NCI-H2171 treated with DMSO at 0.1 percent for 48 hours (cell line): ENCODE data around the gene PPM1B.
A peak's percentile ranks its signal among the peaks of the same experiment; 100 is the strongest.
"Not testable (repeated sequence)": the region's sequence is repeated elsewhere in the genome, so short reads cannot be mapped to it uniquely, and the experiment has no call there.

Source experiments
- DNase-seq: peaks from one replicate; lab custom pipeline; 2025; lab: John Stamatoyannopoulos, UW

The PPM1B gene

DNA sequence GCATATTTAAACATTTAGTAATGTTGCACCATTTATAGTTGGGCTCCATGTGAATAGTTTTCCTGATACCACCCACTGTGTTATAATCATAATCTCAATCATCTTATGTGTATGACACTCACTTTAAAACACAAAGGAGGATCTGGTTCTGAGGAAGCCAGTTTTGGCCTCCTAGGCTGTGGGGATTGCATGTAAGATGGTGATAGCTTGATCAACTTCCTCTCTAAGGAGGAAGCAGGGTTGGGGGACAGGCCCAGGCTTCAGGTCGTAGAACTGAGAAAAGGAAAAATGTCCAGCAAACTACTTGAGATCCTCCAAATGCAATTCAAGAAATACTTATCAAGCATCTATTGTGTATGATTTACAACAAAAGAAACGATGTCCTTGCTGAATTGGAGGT is 4.9 kb upstream of the PPM1B start:
- no peak for DNase-seq

DNA sequence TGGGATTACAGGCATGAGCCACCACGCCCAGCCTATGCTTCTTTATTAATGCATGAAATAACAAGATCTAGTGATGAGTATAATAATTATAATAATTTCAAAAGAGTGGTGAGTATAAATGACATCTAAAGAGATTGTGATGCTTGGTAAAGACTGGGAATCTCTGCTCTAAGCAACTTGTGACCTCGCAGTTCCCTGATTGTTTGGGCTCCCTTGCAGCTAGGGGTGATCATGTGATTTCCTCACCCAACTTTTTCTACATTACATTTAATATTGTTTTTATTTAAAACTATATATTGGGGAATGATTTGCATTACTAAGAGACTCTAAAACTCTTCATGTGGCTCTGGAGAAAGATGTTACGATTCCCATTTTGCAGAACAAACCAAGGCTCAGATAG is 4.1 kb upstream of the PPM1B start:
- no peak for DNase-seq

DNA sequence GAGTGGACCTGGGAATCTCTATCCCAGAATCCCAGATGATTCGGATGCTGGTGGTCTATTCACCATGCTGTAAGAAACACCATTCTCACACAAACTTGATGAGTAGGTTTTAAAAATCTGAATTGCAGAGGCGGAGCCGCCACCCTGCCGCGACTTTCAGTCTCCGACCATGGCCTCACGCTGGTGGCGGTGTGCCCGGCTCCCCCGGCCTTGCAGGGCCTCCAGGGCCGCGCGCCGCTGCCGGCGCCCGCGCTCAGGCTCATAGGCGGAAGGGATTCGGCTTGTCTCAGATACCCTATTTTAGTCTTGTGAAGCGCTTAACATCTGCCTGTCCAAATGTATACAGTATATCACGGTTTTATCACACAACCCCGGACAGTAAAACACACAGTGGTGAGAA is 2.6 kb upstream of the PPM1B start:
- DNase-seq = no peak

- DNase-seq = no peak
These were observed 1.3 kb upstream of the PPM1B start for GRCh38 chr2:44167311-44167907.

GRCh38 chr2:44167908-44168680 is 581 bp upstream of the PPM1B start:
- DNase-seq = peak; percentile 100

DNA sequence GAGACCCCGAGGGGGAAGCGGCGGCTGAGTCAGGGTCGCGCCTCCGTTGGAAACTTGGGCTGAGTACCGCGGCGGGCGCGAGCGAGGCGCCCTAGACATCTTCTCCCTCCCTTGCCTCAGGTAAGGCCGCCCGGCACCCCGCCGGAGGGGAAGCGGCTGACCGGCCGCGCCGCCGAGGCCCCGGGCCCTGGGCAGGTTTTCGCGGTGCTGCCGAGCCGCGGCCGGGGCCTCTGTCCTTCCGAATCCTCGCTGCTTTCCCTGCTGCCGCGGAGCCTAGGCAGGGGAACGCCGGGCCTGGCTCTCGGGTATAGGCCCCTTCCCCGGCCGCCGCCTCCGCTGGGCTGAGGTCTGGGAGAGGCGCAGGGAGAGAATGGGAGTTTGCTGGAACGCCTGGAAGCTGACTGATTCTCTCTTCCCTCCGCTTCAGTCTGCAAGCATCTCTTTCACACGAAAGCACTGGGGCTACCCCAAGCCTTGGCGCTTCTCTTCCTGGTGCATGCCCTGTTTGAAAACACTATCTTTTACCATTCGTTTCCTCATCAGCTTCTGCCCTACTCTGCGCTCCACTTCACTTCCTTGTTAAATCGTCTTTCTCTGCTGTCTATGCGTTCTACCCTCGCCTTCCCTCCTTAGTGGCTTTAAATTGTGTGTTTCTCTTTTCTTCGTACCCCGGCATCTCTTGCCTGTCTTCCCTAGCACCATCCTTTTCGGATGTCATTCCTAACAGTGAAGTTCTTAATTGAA is 652 bp downstream of the PPM1B start:
- peak; percentile 61 for DNase-seq

- DNase-seq = no peak
These were observed 1.6 kb downstream of the PPM1B start for GRCh38 chr2:44170311-44170717.

GRCh38 chr2:44171018-44171417 is 2.3 kb downstream of the PPM1B start:
- no peak for DNase-seq

DNA sequence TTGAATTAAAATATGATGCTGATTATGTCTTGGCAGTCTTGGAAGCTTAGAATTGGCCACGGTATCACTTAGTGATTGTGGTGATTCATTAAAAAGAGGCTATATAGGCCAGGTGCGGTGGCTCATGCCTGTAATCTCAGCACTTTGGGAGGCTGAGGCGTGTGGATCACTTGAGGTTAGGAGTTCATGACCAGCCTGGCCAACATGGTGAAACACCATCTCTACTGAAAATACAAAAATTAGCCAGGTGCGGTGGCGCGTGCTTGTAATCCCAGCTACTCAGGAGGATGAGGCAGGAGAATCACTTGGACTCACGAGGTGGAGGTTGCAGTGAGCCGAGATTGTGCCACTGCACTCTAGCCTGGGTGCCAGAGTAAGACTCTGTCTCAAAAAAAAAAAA is 2.8 kb downstream of the PPM1B start:
- DNase-seq = not testable (repeated sequence)

DNA sequence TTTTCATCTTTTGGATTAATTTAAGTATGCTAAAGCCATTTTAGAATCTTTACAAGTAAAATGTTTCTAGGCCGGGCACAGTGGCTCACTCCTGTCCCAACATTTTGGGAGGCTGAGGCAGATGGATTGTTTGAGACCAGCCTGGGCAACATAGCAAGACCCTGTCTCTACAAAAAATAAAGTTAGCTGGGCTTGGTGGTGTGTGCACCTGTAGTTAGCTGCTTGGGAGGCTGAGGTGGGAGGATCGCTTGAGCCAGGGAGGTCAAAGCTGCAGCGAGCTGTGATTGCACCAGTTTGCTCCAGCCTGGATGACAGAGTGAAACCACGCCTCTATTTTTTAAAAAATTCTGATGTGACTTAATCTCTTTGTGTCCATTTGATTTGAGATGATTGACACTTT is 3.9 kb downstream of the PPM1B start:
- DNase-seq = no peak

DNA sequence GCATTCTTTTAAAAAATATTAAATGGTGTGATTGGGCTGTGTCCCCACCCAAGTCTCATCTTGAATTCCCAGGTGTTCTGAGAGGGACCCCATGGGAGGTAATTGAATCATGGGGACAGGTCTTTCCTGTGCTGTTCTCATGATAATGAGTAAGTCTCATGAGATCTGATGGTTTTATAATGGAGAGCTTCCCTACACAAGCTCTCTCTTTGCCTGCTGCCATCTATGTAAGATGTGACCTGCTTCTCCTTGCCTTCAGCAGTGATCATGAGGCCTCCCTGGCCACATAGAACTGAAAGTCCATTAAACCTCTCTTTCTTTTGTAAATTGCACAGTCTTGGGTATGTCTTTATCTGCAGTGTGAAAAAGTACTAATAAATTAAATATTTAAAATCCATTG is 10.3 kb downstream of the PPM1B start:
- DNase-seq = no peak

GRCh38 chr2:44181648-44182047 is 13.0 kb downstream of the PPM1B start:
- no peak for DNase-seq

DNA sequence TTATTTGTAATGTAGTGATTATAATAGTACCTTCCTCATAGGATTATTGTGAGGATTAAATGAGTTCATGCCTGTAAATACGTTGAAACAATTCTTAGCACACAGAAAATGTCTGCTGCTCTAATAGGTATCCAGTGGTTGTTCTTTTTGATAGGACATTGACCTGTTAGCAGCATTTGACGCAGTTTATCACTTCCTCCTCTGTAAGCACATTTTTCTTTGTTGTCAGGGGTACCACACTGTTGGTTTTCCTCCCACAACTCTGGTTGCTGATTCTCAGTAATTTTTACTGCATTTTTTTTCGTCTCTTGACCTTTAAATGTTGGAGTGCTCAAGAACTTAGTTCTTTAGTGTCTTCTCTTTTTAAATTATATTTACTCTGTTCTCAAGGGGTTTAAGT is 15.4 kb downstream of the PPM1B start:
- DNase-seq = no peak

- DNase-seq = no peak
These were observed 18.1 kb downstream of the PPM1B start for GRCh38 chr2:44186810-44187209.

DNA sequence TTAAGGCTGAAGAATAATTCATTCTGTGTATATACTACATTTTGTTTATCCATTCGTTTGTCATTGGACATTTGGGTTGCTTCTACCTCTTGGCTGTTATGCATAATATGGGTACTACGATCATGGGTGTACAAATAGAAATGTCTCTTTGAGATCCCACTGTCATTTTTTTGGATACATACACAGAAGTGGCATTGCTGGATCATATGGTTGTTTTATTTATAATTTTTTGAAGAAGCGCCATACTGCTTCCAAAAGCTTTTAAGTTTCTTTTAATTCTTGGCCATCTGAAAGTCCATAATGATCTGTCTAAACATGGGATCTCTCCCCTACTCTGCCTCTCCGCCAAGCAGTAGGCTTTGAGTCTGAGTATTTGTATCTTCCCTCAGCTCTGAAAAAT is 18.6 kb downstream of the PPM1B start:
- DNase-seq = no peak

GRCh38 chr2:44188696-44189095 is 20.0 kb downstream of the PPM1B start:
- no peak for DNase-seq

- DNase-seq = no peak
These were observed 20.4 kb downstream of the PPM1B start for GRCh38 chr2:44189104-44189503.

- DNase-seq = no peak
These were observed 21.9 kb downstream of the PPM1B start for GRCh38 chr2:44190526-44190925.

DNA sequence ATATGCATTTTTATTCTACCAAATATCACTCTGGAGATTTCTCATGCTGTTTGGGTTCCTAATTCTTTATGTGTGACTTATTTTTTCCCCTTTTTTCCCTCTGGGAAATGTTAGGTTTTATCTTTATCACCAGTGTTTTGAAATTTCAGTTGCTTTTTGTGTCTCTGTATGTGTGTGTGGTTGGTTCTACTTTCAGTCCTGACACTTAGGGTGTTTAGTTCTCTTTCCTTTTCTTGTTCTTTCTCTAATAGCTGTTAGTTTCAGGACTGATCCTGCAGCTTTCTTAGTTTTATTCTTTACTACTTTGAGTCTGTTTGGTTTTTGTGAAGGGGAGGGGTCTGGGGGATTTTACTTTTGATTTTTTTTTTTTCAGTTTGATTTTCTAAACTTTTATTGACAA is 23.1 kb downstream of the PPM1B start:
- no peak for DNase-seq

- DNase-seq = no peak
These were observed 24.0 kb downstream of the PPM1B start for GRCh38 chr2:44192646-44193045.

DNA sequence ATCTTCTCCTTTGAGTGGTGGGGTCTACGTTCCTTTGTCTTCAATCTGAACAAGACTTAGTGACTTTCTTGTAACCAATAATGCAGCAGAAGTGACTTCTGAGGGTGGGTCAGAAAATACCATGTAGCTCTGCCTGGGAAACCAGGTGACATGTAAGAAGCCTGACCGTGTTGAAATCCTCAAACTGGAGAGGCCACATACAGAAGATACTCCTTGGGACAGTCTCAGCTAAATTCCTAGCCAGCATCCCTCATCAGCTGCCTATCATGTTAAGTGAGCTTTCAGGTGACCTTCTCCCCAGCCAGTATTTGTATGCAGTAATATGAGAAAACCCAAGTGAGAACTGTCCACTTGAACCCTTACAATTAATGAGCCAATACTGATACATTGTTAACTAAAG is 27.0 kb downstream of the PPM1B start:
- DNase-seq = no peak

- DNase-seq = peak; percentile 15
These were observed 29.1 kb downstream of the PPM1B start for GRCh38 chr2:44197816-44198215.

DNA sequence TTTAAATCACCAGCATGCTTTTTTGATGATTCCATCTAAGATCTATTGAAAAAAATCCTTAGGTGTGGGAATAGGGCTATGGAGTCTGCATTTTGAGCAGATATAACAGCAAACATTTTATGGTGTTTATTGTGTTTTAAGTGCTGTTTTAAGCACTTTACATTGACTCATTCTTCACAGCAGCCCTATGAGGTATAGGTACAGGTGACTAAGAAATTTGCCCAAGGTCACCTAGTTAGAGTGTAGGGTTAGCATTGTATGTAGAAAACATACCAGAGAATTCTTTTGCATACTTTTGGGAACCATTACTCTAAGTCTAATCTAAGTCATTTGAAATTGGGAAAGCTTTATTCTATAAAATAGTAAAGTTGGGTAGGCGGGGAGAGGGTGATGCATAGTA is 31.3 kb downstream of the PPM1B start:
- no peak for DNase-seq
